K562 (cell line): ENCODE results near the gene ATG7. TPM values are rescaled to one million over a fixed set of nuclear protein-coding genes. Genes with fewer than 3 reads are reported as not detected.
A peak's percentile ranks its signal among the peaks of the same experiment; 100 is the strongest.

Source experiments
- DACH1 ChIP-seq: fragments of 450-650 bp; IDR thresholded peaks from 2 replicates; pipeline ENCODE4 v1.6.1; 2018; ENCODE audit not compliant: partially characterized antibody
- EHMT2 ChIP-seq: fragments of 450-650 bp; IDR thresholded peaks from 2 replicates; pipeline ENCODE4 v1.6.1; 2018; ENCODE audit warnings: antibody characterized with exemption
- ERF ChIP-seq: fragments of 450-650 bp; formaldehyde crosslinking; IDR thresholded peaks from 2 replicates; pipeline ENCODE4 v1.4.0; 2020; ENCODE audit warnings: mild to moderate bottlenecking, mixed read lengths
- GABPB2 ChIP-seq: fragments of 250-450 bp; sonication (Bioruptor Pico); conservative IDR thresholded peaks from 2 replicates; pipeline ENCODE4 v1.5.1; 2021; ENCODE audit warnings: mild to moderate bottlenecking
- KDM1A ChIP-seq, 2 experiments: fragments of 450-650 bp; IDR thresholded peaks; 2 replicates each; pipeline ENCODE4 v1.6.1; 2016; ENCODE audit warnings: mild to moderate bottlenecking in 2 of 2
- NR1H2 ChIP-seq: sonication (generic); formaldehyde crosslinking; IDR thresholded peaks from 2 replicates; pipeline ENCODE4 v1.4.0; 2020; ENCODE audit warnings: mild to moderate bottlenecking, missing genetic modification reagents
- SAFB ChIP-seq: fragments of 200-400 bp; formaldehyde crosslinking; IDR thresholded peaks from 2 replicates; pipeline ENCODE4 v1.6.1; 2017; ENCODE audit warnings: low read depth, low read length, borderline replicate concordance
- ZNF224 ChIP-seq: sonication (generic); formaldehyde crosslinking; IDR thresholded peaks from 2 replicates; pipeline ENCODE4 v1.8.0; 2022; ENCODE audit warnings: mild to moderate bottlenecking, missing genetic modification reagents
- ZNF507 ChIP-seq: conservative IDR thresholded peaks from 2 replicates; pipeline ENCODE4 v1.6.1; 2017; ENCODE audit warnings: missing genetic modification characterization, missing compliant biosample characterization
- ZNF778 ChIP-seq: fragments of 450-650 bp; formaldehyde crosslinking; IDR thresholded peaks from 2 replicates; pipeline ENCODE4 v1.4.0; 2020; ENCODE audit warnings: mild to moderate bottlenecking, moderate library complexity
- ZNF830 ChIP-seq: fragments of 250-450 bp; sonication (Bioruptor Pico); IDR thresholded peaks from 2 replicates; pipeline ENCODE4 v1.5.0; 2021; ENCODE audit warnings: mild to moderate bottlenecking
- polyA plus RNA-seq, 8 experiments: library from polyadenylated mRNA; depleted of rRNA in 4 of 8; stranded (reverse) in 5 of 8; unstranded in 3 of 8; fragments of >200 nt; fragmentation: Nextera tagmentation in 2 of 8; fragmentation: Illumina TruSeq in 1 of 8; extraction: Ambion mirVana in 2 of 8; extraction: Trizol in 1 of 8; gene quantifications; 2 replicates each; pipeline versions ENCODE4 v1.2.1 to v1.2.3, GENCODE V29; 2011 to 2014; ENCODE audit warnings: inconsistent platforms in 1 of 8, missing spikeins in 1 of 8
- total RNA-seq, 7 experiments: library from RNA; depleted of rRNA in 6 of 7; stranded (reverse); fragments of >200 nt in 6 of 7; fragmentation: Illumina TruSeq in 2 of 7; extraction: Trizol in 2 of 7; gene quantifications; 2 replicates each; pipeline versions ENCODE4 v1.2.1 to v1.2.3, GENCODE V29; 2011 to 2021; ENCODE audit warnings: low replicate concordance in 1 of 7
- TF ChIP-seq, protein P1 (sequence below), 2 experiments: fragments of 450-650 bp; conservative IDR thresholded peaks; 2 replicates each; pipeline ENCODE4 v1.6.1; 2017; ENCODE audit warnings: mild to moderate bottlenecking in 2 of 2, moderate library complexity in 2 of 2
- TF ChIP-seq, protein P2 (sequence below): fragments of 250-450 bp; sonication (Bioruptor Pico); IDR thresholded peaks from 2 replicates; pipeline ENCODE4 v1.8.0; 2021; ENCODE audit warnings: mild to moderate bottlenecking, moderate library complexity
- TF ChIP-seq, protein P3 (sequence below): fragments of 450-650 bp; formaldehyde crosslinking; conservative IDR thresholded peaks from 2 replicates; pipeline ENCODE4 v1.4.0; 2022; ENCODE audit warnings: mild to moderate bottlenecking, missing genetic modification characterization
- TF ChIP-seq, protein P4 (sequence below): fragments of 450-650 bp; IDR thresholded peaks from 2 replicates; pipeline ENCODE4 v1.6.1; 2016
- TF ChIP-seq, protein P5 (sequence below): sonication (generic); formaldehyde crosslinking; IDR thresholded peaks from 2 replicates; pipeline ENCODE4 v1.8.1; 2022; ENCODE audit warnings: missing genetic modification reagents
- TF ChIP-seq, protein P6 (sequence below): conservative IDR thresholded peaks from 2 replicates; pipeline ENCODE4 v1.6.1; 2011; ENCODE audit warnings: low read depth, mild to moderate bottlenecking, low read length; ENCODE audit not compliant: control insufficient read depth
- TF ChIP-seq, protein P7 (sequence below): fragments of 450-650 bp; IDR thresholded peaks from one replicate; pipeline ENCODE4 v1.6.1; 2018; ENCODE audit warnings: mild to moderate bottlenecking, moderate library complexity; ENCODE audit not compliant: partially characterized antibody

ATG7 gene
- total and polyA plus RNA-seq, 9 of the 15 experiments (the other 6 are each of a cell fraction or from before 2014, with no cell fraction given): 18.3 to 45.3 (median 33.6) TPM

DNA sequence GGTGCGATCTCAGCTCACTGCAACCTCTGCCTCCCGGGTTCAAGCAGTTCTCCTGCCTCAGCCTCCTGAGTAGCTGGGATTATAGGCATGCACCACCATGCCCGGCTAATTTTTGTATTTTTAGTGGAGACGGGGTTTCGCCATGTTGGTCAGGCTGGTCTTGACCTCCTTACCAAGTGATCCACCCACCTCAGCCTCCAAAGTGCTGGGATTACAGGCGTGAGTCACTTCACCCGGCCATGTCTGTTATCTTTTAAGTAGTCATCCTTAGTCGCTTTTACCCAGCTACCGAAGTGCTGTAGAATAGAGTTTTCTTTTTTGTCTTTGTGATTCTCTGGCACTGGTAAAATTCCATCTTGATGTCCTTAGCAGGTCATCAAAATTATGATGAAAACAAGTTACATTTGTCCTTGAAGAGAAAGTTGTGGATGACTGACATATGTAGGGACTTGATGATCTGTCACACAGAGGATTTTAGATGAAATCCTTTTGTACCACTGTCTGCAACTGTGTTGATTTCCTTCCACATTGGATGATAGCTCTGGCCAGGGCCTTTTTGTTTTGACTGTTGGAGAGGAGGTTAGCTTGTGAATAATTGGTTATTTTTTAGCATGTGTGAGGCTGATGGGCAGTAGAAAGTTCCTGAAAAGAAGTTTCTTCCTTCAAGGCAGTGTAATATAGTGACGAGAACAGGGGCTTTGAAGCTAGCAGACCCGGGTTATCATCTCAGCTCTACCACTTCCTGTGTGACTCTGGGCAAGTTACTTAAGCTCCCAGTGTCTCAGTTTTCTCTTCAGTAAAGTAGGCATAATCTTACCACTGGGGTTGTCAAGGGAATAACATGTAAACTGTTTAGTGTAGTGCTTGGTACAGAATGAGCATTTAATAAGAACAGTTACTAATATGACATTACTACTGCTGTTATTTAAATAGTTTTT is 18.8 kb downstream of the ATG7 start (continued):
- peak; percentile 77 for TF ChIP-seq EHMT2
- no peak for TF ChIP-seq ZNF830 (CRISPR knock-in tag)
- peak in 1 of 2 experiments; percentile 44; a peak in 2 of 4 replicates for TF ChIP-seq KDM1A (IDR thresholded peaks at IDR 0.05)
- TF ChIP-seq, protein P1, sequence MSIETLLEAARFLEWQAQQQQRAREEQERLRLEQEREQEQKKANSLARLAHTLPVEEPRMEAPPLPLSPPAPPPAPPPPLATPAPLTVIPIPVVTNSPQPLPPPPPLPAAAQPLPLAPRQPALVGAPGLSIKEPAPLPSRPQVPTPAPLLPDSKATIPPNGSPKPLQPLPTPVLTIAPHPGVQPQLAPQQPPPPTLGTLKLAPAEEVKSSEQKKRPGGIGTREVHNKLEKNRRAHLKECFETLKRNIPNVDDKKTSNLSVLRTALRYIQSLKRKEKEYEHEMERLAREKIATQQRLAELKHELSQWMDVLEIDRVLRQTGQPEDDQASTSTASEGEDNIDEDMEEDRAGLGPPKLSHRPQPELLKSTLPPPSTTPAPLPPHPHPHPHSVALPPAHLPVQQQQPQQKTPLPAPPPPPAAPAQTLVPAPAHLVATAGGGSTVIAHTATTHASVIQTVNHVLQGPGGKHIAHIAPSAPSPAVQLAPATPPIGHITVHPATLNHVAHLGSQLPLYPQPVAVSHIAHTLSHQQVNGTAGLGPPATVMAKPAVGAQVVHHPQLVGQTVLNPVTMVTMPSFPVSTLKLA (conservative IDR thresholded peaks at IDR 0.05): no peak; a peak in 1 of 4 replicates
- TF ChIP-seq ZNF224 (CRISPR knock-in tag): no peak
- TF ChIP-seq, protein P2, sequence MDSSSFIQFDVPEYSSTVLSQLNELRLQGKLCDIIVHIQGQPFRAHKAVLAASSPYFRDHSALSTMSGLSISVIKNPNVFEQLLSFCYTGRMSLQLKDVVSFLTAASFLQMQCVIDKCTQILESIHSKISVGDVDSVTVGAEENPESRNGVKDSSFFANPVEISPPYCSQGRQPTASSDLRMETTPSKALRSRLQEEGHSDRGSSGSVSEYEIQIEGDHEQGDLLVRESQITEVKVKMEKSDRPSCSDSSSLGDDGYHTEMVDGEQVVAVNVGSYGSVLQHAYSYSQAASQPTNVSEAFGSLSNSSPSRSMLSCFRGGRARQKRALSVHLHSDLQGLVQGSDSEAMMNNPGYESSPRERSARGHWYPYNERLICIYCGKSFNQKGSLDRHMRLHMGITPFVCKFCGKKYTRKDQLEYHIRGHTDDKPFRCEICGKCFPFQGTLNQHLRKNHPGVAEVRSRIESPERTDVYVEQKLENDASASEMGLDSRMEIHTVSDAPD (CRISPR knock-in tag): no peak
- TF ChIP-seq SAFB: no peak
- no peak for TF ChIP-seq GABPB2 (CRISPR knock-in tag)
- no peak for TF ChIP-seq ERF (CRISPR knock-in tag)
- TF ChIP-seq ZNF778 (CRISPR knock-in tag): no peak
- TF ChIP-seq, protein P3, sequence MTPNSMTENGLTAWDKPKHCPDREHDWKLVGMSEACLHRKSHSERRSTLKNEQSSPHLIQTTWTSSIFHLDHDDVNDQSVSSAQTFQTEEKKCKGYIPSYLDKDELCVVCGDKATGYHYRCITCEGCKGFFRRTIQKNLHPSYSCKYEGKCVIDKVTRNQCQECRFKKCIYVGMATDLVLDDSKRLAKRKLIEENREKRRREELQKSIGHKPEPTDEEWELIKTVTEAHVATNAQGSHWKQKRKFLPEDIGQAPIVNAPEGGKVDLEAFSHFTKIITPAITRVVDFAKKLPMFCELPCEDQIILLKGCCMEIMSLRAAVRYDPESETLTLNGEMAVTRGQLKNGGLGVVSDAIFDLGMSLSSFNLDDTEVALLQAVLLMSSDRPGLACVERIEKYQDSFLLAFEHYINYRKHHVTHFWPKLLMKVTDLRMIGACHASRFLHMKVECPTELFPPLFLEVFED (CRISPR knock-in tag): no peak
- TF ChIP-seq, protein P4, sequence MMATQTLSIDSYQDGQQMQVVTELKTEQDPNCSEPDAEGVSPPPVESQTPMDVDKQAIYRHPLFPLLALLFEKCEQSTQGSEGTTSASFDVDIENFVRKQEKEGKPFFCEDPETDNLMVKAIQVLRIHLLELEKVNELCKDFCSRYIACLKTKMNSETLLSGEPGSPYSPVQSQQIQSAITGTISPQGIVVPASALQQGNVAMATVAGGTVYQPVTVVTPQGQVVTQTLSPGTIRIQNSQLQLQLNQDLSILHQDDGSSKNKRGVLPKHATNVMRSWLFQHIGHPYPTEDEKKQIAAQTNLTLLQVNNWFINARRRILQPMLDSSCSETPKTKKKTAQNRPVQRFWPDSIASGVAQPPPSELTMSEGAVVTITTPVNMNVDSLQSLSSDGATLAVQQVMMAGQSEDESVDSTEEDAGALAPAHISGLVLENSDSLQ: peak; percentile 54
- no peak for TF ChIP-seq NR1H2 (CRISPR knock-in tag)
- TF ChIP-seq, protein P5, sequence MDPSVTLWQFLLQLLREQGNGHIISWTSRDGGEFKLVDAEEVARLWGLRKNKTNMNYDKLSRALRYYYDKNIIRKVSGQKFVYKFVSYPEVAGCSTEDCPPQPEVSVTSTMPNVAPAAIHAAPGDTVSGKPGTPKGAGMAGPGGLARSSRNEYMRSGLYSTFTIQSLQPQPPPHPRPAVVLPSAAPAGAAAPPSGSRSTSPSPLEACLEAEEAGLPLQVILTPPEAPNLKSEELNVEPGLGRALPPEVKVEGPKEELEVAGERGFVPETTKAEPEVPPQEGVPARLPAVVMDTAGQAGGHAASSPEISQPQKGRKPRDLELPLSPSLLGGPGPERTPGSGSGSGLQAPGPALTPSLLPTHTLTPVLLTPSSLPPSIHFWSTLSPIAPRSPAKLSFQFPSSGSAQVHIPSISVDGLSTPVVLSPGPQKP: no peak
- TF ChIP-seq, protein P6, sequence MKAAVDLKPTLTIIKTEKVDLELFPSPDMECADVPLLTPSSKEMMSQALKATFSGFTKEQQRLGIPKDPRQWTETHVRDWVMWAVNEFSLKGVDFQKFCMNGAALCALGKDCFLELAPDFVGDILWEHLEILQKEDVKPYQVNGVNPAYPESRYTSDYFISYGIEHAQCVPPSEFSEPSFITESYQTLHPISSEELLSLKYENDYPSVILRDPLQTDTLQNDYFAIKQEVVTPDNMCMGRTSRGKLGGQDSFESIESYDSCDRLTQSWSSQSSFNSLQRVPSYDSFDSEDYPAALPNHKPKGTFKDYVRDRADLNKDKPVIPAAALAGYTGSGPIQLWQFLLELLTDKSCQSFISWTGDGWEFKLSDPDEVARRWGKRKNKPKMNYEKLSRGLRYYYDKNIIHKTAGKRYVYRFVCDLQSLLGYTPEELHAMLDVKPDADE: no peak
- no peak for TF ChIP-seq ZNF507 (tag)
- TF ChIP-seq, protein P7, sequence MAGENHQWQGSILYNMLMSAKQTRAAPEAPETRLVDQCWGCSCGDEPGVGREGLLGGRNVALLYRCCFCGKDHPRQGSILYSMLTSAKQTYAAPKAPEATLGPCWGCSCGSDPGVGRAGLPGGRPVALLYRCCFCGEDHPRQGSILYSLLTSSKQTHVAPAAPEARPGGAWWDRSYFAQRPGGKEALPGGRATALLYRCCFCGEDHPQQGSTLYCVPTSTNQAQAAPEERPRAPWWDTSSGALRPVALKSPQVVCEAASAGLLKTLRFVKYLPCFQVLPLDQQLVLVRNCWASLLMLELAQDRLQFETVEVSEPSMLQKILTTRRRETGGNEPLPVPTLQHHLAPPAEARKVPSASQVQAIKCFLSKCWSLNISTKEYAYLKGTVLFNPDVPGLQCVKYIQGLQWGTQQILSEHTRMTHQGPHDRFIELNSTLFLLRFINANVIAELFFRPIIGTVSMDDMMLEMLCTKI: no peak
- TF ChIP-seq DACH1: no peak
